Femur (tissue), 1 donor: Measurements from ENCODE around the gene GPATCH2L.

Experiments used
- DNase-seq: peaks from one replicate; pipeline ENCODE4 v3.0.0-alpha.2; 2017

GPATCH2L gene

DNA sequence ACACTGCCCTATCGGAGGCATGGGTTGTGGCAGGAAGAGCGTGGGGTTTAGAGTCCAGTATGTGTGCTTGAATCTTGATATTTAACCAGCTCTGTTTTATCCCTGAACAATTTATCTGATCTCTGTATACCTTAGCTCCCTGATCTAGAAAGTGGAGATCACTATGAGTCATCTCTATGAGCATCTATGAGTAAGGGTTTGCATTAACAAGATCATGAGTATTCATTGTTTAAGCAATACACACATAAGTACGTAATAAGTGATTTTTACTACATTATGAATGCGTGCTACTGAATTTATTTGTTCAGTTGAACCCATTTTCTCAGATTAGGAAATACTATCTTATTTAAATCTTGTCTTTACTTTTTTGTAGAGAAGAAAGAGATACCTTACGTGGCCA, 49.4 kb downstream of the GPATCH2L start:
- DNase-seq = no peak

DNA sequence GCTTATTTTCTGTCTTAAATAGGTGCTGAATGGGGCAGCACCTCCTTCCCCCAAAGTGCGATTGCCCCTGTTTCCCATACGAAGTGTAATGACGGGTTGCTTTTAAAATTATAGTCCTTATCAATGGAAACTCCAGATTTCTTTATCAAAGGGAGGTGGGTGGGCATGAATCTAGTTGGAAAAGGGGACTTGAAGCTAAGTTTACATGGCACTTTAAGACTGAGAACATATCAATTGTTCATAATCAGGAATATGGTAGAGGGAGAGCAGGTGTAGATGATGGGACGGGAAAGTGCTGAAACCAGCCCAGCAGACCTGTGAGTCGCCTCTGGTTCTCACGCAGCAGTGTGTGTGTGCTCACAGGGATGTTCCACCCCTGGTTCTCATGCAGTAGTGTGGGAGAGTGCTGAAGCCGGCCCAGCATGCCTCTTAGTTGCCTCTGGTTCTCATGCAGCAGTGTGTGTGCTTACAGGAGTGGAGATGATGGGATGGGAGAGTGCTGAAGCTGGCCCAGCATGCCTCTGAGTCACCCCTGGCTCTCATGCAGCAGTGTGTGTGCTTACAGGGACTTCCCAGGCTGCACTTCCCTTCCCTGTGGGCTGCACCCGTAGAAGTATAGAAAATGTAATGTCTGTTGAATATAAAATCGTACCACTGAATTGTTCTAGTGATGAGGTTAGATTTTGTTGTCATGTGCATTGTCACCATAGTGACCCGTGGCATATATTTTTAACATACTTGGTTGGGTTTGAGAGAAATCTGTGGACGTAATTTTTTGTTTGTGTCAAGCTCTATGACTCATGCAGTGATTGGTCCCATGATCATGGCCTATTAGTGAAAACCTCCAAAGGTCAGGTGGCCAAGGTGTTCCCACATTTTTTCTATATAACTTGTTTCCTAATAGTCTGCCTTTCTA, 51.6 kb downstream of the GPATCH2L start:
- DNase-seq = no peak

DNA sequence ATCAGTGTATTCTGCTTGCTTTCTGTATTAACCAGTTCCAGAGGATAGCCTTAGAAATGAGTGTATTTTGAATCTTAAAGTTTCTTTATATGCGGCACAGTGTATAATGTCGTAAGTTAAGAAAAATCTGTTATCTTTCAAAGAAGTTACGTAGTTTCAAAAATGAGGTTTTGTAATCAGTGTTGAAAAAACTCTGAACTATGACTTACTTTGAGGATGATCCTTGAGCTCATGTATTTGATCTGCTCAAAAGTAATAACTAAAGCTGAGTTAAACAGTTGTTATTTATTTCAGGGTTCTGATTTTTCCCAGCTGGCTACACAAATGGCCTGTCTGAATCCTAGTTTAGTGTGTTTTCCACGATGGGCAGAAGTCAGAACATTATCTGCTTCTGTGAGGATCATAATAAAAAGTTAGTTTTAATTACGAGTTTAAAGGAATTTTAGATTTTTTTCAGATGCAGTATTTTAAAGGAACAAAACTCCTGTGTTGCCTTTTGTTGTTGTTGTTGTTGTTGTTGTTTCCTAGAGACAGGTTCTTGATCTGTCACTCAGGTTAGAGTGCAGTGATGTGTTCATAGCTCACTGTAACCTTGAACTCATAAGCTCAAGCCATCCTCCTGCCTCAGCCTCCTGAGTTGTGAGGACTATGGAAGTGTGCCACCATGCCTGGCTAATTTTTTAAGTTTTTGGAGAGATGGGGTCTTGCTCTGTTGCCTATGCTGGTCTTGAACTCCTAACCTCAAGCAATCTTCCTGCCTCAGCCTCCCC, 52.9 kb downstream of the GPATCH2L start:
- DNase-seq = no peak

DNA sequence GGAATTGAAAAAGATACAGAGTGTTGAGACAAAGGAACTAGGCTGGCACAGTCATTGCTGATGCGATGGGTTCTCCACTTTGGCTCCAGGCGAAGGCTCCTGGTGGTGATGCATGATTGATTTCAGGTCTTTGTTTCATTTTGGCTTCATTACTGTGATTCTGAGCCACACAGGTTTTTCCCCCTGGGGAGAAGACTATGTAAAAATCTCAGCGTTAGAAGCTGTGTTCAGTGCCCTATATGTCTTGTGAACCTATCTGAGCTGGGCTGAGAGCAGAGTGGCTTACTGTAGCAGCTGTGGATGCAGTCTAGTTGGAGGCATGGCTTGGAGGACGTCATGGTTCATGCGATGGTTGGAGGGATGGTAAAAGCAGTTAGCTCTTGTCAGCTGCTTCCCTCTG, 54.0 kb downstream of the GPATCH2L start:
- DNase-seq = no peak

DNA sequence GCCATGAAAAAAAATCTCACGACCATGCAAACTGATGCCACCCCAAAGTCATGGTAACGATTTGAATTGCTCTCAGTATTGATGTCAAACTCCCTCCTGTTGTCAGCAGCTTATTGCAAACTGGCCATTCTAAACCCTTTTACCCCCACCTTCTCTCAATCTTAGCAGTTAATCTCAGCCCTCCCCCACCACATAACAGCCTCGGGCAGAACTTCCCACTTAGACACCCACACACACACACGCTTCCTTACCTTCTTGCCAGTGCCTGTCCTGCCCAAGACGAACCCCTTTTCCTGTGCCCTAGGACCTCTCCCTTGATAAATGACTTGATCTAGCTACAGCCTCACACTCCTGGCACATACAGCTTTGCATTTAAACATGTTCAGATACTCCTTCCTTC, 56.6 kb downstream of the GPATCH2L start:
- no peak for DNase-seq

DNA sequence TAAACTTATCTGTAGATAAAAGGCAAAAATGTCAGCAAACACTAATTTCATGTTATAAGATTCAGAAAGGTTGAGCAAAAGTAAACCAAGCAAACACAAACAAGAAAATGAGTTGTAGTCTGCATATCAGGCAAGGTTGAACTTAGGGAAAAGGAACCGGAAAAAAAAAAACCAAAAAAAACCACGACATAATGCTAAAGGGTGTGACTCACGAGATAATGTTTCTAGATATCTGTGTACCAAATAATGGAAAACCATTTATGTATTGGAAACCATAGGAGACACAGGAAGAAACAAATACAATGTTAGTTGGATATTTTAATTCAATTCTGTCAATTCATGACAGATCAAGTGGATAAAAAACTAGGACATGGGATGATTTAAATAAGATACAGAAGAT, 60.5 kb downstream of the GPATCH2L start:
- DNase-seq = no peak

DNA sequence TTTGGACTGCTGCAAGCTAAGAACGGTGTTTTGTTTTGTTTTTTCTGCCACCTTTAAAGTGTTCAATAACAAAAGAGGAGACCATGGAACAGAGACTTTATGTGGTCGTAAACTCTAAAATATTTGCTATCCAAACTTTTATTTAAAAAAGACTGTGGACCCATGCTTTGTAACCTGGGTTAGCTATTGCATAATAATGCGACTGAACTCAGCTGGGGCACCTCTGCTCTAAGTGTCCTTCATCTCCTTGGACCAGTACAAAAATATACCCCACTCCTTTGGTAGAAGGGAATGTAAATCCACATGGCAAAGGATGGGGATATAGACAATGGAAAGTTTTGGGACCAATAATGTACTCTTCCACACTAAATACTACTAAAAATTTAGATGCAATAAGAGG, 65.5 kb downstream of the GPATCH2L start:
- no peak for DNase-seq

DNA sequence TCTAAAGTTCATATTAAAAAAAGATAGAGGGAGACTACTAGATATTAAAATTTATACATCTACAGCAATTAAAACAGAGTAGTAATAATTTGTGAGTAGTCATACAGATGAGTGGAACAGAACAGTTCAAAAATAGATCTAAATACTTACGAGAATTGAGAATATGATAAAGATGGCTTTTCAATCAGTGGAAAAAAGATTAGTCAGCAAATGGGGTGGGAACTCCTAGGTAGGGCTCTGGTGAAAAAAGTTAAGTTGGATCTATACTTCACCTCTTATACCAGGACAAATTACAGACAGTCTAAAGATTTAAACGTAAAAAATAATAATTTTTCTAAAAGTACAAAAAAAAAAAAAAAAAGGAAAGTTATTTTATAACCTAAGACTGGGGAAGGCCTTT, 66.9 kb downstream of the GPATCH2L start:
- no peak for DNase-seq

DNA sequence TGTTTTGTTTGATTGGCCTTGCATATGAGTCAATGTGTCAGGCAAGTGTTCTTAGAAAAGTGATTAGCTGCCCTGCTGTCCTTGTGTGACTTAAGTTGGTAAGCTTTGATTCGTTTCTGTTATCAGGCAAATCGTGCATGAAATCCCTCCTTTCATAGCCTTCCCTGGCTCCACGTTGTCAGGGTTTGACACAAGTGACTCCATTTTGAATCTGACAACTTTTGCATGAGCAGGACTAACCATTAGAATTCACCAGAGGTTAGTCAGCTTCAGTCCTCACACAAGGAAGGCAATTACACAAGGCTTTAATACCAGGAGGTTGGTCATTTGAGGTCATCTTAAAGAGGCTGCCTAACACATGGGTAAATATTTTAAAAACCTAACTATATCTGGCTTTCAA, 68.2 kb downstream of the GPATCH2L start:
- DNase-seq = no peak

DNA sequence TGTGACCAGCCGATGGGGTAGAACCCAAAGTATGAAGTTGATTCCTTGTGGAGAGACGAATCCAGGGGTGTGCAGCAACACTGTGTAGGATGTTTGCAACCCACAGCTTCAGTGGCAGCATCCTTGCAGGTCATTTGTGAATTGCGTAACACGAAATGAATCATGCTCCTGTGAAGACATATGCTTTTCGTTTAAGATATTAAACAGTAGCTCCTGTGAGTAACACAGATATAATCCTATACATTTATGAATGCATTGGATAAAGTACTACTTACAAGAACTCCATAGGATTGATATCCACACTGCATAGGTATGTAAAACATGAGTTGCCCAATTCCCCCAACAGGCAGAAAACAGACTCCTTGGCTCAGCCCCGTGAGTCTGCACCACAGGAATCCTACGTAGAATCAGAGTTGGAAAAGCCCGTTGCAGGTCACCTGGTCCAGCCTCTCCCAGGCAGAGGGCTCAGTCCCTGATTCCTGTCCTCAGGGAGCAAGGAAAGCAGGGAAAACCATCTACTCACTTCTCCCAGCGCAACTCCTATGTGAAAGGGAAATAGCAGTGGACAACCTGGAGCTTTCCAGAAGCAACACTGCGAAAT, 75.8 kb downstream of the GPATCH2L start:
- no peak for DNase-seq

DNA sequence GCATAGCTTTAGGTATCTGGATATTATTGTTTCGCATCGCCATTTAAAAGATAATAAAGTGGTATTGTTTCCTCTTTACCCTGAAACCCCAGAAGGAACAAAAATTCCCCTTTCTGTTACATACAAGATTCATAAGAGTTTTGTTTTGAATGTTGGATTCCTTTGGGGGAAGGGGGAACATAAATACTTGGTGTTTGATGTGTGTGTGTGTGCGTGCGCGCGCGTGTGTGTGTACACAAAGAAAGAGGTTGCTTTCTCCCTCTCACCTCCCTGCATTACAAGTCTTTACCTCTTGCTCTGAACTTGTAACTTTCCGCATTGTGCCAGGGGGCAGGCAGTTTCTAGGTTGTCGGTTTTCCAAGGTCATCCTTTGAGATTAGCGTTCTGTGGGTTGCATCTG, 76.4 kb downstream of the GPATCH2L start:
- DNase-seq = no peak

DNA sequence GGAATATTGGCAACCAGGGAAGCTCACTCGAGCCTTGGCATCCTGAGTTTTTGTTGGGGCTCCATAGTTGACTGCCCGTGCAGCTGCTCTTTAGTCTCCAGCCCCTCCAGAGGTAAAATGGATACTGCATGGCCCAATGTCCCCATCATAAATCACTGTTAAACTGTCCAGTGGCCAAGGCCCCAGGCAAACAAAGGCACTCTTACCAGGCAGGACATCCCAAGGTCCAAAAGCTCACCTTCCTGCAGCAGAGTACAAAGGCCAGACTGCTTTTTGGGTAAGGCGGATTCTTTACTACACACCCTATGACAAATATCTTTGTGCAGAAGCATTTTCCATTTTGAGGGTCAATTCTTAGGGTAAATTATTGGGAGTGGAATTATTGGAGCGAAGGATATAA, 81.1 kb downstream of the GPATCH2L start:
- no peak for DNase-seq

DNA sequence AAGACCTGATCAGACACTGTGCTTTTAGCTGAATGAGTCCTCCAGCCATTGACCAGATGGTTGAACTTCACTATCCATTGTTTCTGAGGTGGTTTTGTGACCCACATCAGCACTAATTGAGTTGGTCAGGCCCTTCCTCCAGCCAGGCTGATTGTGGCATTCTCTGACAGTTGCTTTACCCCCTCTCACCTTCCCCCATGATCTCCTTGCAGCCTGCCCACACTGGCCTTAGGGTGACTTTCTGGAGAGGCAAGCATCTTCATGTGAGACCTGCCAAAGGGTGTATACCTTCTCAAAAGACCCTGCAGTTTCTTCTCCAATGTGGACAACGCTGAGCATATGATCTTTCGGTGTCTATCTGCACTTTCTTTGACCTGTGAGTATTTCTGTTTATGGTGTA, 83.9 kb downstream of the GPATCH2L start:
- no peak for DNase-seq

DNA sequence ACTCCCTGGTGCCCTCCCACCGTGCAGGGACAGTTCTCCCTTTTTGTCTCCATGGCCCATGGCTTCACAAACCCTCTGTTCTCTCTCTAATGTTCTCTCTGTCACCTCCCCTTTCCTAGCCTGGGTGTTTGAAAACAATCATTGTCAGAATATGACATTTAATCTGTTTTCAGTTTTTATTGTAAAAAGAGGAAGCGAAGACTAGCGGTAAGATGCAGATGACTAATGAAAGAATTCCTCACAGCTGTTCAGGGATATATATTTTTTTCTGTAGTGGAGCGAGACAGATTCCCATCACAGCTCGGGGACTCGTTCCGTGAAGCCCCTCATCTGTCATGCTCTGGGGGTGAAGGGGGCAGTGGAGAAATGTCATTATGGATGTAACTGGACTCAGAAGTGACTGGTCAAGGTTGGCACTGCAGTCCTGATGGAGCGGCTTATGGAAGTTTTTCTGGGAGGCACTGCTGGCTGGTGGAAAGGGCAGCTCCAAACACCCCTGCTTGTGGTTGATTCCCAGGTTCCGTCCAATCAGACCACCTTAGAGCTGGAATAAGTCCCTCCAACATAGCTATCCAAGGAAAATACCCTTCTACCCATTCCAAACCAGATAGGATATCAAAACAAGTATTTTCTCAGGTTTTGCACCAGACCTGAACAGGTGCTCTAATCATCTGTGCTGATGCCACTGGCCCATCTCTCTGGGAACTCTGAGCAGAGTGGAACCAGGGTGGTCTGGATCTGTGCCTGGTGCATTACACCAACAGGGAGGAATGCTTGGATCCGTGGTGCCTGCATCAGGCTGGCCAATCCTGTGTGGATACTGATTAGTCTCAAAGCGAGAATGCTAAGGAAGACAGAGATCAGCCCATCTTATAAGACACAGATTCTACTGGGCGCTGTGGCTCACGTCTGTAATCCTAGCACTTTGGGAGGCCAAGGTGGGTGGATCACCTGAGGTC, 84.7 kb downstream of the GPATCH2L start:
- DNase-seq = no peak

DNA sequence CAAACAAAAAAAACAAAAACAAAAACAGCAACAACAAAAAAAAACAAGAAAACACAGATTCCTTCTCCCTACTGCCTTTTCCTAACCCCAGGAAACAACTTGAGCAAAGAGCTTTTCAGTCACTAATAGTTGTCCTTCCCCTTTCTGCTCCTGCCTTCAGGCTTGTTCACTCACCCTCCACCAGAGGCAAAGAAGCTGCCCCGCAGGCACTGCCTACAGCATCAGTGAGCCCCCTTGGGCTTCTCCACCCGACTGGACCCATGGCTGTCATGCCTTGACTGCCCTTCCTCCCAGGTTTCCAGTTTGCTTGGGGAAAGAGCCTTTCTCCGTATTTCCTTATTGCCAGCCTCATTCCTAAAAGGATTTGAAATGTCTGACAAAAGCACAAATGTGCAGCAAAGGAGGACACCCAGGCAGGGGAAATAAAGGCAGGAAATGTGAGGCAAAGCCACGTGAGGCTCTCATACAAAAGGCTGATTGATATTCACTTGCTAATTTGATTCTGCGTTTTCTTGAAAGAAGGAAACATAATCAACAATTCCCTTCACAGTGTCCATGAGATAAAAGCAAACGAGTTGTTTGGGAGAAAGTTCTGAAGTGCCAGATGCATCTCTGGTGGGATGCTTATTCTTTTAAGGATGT, 85.7 kb downstream of the GPATCH2L start:
- no peak for DNase-seq

DNA sequence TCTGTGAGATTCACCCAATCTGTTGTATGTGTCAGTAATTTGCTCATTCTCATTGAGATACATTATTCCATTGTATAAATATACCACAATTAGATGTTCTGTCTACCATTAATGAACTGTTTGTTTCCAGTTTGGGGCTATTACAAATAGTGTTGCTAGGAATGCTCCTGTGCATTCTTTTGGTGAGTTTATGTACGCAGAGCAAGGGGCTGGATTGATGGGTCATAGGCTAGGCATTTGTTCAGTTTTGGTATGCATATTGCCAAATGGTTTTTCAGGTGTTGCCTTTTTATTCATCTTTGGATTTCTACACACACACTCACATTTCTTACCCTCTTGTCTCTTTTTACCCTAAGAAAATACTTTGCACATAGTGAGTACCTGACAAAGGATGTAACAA, 93.4 kb downstream of the GPATCH2L start:
- DNase-seq = no peak

DNA sequence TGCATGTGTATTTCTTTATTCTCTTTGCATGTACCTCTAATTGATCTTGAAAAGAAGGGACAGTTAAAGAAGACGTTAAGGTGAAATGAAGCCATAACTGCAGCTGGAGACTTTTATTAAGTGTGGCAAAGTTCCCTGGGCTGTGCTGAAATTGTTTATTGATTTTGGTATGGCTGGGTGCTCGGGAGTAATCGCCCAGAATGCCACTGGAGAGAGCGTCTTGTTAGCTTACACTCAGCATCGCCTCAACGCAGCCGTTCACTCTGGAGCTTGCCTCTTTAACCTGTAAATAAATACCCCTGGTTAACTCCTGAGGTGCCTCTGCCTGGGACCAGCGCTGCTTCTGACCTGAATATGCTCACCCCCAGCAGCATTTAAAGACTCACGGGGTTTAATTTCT, 98.6 kb downstream of the GPATCH2L start:
- DNase-seq = no peak

DNA sequence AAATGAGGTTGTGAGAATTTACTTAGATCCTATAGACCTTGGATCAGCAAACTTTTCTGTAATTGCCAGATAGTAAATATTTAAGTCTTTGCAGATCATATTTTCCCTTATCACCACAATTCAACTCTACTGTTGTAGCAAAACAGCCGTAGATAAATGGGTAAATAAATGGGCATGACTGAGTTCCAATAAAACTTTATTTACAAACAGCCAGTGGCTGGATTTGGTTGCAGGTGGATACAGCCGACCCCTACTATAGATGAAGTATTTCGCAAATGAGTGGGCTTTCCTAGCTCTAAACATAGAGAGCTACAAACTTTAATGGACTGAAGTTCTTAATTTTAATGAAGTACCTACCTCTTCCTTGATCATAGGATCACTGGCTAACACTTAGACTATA, 100.7 kb downstream of the GPATCH2L start:
- no peak for DNase-seq

DNA sequence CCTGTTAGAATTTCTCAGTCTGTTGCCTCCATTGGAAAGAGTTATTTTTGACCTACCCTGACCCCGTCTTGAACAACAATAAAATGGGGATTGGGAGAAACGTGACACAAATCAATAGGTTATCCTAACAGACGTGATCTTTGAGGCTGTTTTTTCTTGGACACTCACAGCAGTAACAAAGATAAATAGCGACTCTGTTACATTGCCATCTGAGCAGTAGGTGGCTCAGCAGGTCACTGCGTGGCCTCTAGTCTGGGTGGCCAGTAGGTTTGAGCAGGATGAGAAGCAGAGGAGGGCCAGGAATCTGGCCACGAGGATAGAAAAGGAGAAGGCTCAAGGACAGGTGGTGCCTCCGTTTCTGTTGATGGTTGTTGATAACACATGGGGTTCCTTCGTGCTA, 101.4 kb downstream of the GPATCH2L start:
- no peak for DNase-seq

DNA sequence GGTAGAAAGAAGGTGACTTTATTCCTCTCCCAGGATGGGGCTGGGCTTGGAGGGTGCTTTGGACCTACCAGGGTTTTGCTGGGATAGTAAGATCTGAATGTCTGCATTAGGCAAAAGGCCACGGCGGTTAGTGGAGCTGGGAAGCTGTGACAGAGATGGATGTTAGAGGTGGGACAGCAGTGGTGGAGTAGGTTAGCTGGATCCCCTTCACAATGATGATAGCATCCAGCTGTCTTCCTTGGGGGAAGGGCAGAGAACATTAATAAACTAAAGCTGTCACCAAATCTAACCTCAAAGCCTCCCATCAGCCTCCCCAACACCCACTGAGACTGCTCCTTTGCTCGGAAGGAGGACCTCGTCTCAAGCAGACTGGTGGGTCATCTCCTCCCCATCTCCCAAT, 104.8 kb downstream of the GPATCH2L start:
- no peak for DNase-seq

DNA sequence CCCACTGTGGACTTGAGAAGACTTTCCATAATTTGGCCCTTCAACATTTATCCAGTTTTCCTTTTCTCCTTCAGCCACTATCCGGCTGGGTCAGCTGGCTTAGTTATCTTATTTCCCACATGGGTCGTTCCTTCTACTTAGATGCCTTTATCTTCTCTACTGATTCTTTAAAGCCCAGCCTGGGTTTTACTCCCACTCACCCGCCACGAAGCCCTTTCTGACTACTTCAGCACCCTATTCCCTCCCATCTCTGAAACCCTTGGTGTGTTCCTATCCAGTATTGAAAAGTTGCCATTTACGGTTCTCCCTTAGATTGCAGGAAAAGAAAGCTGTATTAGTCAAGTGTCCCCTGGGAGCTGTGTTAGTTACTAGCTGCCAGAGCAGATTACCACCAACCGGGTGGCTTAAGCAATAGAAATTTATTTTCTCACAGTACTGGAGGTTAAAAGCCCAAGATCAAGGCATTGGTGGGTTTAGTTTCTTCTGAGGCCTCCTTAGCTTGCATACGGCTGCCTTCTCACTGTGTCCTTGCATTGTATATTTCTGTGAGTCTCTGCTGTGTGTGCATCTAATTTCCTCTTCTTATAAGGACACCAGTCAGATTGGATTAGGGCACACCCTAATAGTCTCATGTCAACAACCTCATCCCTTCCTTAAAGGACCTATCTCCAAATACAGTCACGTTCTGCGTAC, 105.5 kb downstream of the GPATCH2L start:
- no peak for DNase-seq
